ENCODE data around the gene C2orf69. TPM values are rescaled to one million over a fixed set of nuclear protein-coding genes. Genes with fewer than 3 reads are reported as not detected.
A peak's percentile ranks its signal among the peaks of the same experiment; 100 is the strongest.

Gene C2orf69
- total and polyA plus RNA-seq, 7 donors: 7.2 to 13.6 (median 11.1) TPM

- H3K4me3 ChIP-seq: no peak overlapping the region
- intact Hi-C loops (cut with DNase I): no loop called here
- no peaks in the 10 kb centered on the region for H3K9me3 ChIP-seq
- H3K36me3 ChIP-seq: peaks cover 0 to 54% (median 6%) of the 10 kb centered on the region in 4 donors
- no peaks in the 10 kb centered on the region for H3K4me1 ChIP-seq
- no peak overlapping the region for H3K27ac ChIP-seq
- no peak for DNase-seq
- TF ChIP-seq POLR2AphosphoS5 (IDR thresholded peaks at IDR 0.05): no peak
- no peak for TF ChIP-seq POLR2A (IDR thresholded peaks at IDR 0.05)
- no peak for TF ChIP-seq EP300 (IDR thresholded peaks at IDR 0.05)
- TF ChIP-seq CTCF (IDR thresholded peaks at IDR 0.05): no peak
- no peaks in the 10 kb centered on the region for H3K27me3 ChIP-seq
Measured at GRCh38 chr2:199946836-199947235, 35.7 kb downstream of the C2orf69 start.

- no peak for TF ChIP-seq CTCF (IDR thresholded peaks at IDR 0.05)
- no peak for TF ChIP-seq POLR2A (IDR thresholded peaks at IDR 0.05)
- TF ChIP-seq EP300 (IDR thresholded peaks at IDR 0.05): no peak
- TF ChIP-seq POLR2AphosphoS5 (IDR thresholded peaks at IDR 0.05): no peak
- Histone ChIP-seq H3K9me3 (no peaks in the 10 kb centered on the region), H3K4me1 (peaks cover 0 to 20% (median 14%) of the 10 kb centered on the region in 4 donors), H3K36me3 (peaks cover 0 to 34% (median 6%) of the 10 kb centered on the region in 4 donors), H3K27me3 (no peaks in the 10 kb centered on the region), H3K27ac (no peak overlapping the region), H3K4me3 (no peak overlapping the region)
- DNase-seq: no peak
- 93 to 96% methylated on average over 5 of the region's 5 CpGs for WGBS, 2 donors
- intact Hi-C loops (cut with DNase I): no loop called here
Measured at GRCh38 chr2:199950396-199950795, 39.3 kb downstream of the C2orf69 start.

- H3K4me1 ChIP-seq: peaks cover 0 to 21% (median 14%) of the 10 kb centered on the region in 4 donors
- TF ChIP-seq POLR2AphosphoS5 (IDR thresholded peaks at IDR 0.05) (no peak), POLR2A (IDR thresholded peaks at IDR 0.05) (no peak), CTCF (IDR thresholded peaks at IDR 0.05) (no peak), EP300 (IDR thresholded peaks at IDR 0.05) (no peak)
Measured at GRCh38 chr2:199951023-199951422, 39.9 kb downstream of the C2orf69 start.

GRCh38 chr2:199955007-199955338 is 43.9 kb downstream of the C2orf69 start:
- no peaks in the 10 kb centered on the region for H3K9me3 ChIP-seq
- peaks cover 0 to 40% (median 34%) of the 10 kb centered on the region in 4 donors for H3K4me1 ChIP-seq
- TF ChIP-seq EP300 (IDR thresholded peaks at IDR 0.05) (no peak), POLR2AphosphoS5 (IDR thresholded peaks at IDR 0.05) (no peak), CTCF (IDR thresholded peaks at IDR 0.05) (no peak), POLR2A (IDR thresholded peaks at IDR 0.05) (no peak)
- H3K27me3 ChIP-seq: no peaks in the 10 kb centered on the region
- DNase-seq: no peak
- peak overlapping the region; percentile 84 to 91 (median 88) for H3K27ac ChIP-seq
- WGBS, 2 donors: 1% methylated on average over 13 of the region's 13 CpGs
- intact Hi-C loops (cut with DNase I): loop anchor here (1.0 kb wide), 1 partner anchor 44 kb away; the partner anchor contains the start of gene C2orf69
- H3K4me3 ChIP-seq: peak overlapping the region; percentile 73 to 99 (median 86)
- peaks cover 0 to 19% (median 4%) of the 10 kb centered on the region in 4 donors for H3K36me3 ChIP-seq

More at GRCh38 chr2:199951023-199951422, 39.9 kb downstream of the C2orf69 start:
- Histone ChIP-seq H3K36me3 (peaks cover 0 to 28% (median 6%) of the 10 kb centered on the region in 4 donors), H3K9me3 (no peaks in the 10 kb centered on the region), H3K27ac (no peak overlapping the region), H3K27me3 (no peaks in the 10 kb centered on the region), H3K4me3 (no peak overlapping the region)
- WGBS, 2 donors: 33 to 70% methylated on average over 1 of the region's 1 CpG
- intact Hi-C loops (cut with DNase I): no loop called here
- DNase-seq: no peak
